SK-N-SH treated with all-trans-retinoic acid at 6 μM for 48 hours (cell line): ENCODE data around the gene ZDHHC19.

Experiments used
- ATAC-seq: fragments of 200-7000 bp; cut with Tn5 transposase; 3 replicates; pipeline ENCODE4 v1.9.1; 2020; ENCODE audit warnings: mild to moderate bottlenecking, moderate library complexity
- ARNTL ChIP-seq: fragments of 450-650 bp; formaldehyde crosslinking; IDR thresholded peaks from 2 replicates; pipeline ENCODE4 v1.5.0; 2020; ENCODE audit warnings: low read depth, mild to moderate bottlenecking, moderate library complexity, borderline replicate concordance
- BACH2 ChIP-seq: fragments of 250-450 bp; sonication (Bioruptor Pico); IDR thresholded peaks from 2 replicates; pipeline ENCODE4 v1.9.0; 2021; ENCODE audit warnings: mild to moderate bottlenecking, borderline replicate concordance
- CREB5 ChIP-seq: fragments of 250-450 bp; sonication (Bioruptor Pico); IDR thresholded peaks from 2 replicates; pipeline ENCODE4 v1.5.1; 2020; ENCODE audit warnings: low read depth, mild to moderate bottlenecking, moderate library complexity
- CSDC2 ChIP-seq: fragments of 250-450 bp; sonication (Bioruptor Pico); IDR thresholded peaks from 2 replicates; pipeline ENCODE4 v1.5.0; 2020; ENCODE audit warnings: mild to moderate bottlenecking, moderate library complexity
- CSRNP3 ChIP-seq: fragments of 250-450 bp; sonication (Bioruptor Pico); IDR thresholded peaks from 2 replicates; pipeline ENCODE4 v1.5.1; 2021; ENCODE audit warnings: mild to moderate bottlenecking, moderate library complexity
- GLIS3 ChIP-seq: fragments of 250-450 bp; sonication (Bioruptor Pico); IDR thresholded peaks from 2 replicates; pipeline ENCODE4 v1.5.0; 2020; ENCODE audit warnings: mild to moderate bottlenecking, moderate library complexity
- ISL1 ChIP-seq: fragments of 250-450 bp; sonication (Bioruptor Pico); IDR thresholded peaks from 2 replicates; pipeline ENCODE4 v2.1.2; 2022; ENCODE audit warnings: mild to moderate bottlenecking, moderate library complexity
- TCF4 ChIP-seq: fragments of 250-450 bp; sonication (Bioruptor Pico); IDR thresholded peaks from 2 replicates; pipeline ENCODE4 v1.8.0; 2021; ENCODE audit warnings: mild to moderate bottlenecking, moderate library complexity, borderline replicate concordance
- ZC3H10 ChIP-seq: fragments of 250-450 bp; sonication (Bioruptor Pico); IDR thresholded peaks from 2 replicates; pipeline ENCODE4 v1.5.1; 2021; ENCODE audit warnings: mild to moderate bottlenecking, moderate library complexity
- ZFP3 ChIP-seq: fragments of 250-450 bp; sonication (Bioruptor Pico); IDR thresholded peaks from 2 replicates; pipeline ENCODE4 v1.5.0; 2020; ENCODE audit warnings: mild to moderate bottlenecking, moderate library complexity
- ZFP30 ChIP-seq: fragments of 450-650 bp; formaldehyde crosslinking; IDR thresholded peaks from 2 replicates; pipeline ENCODE4 v1.5.0; 2022; ENCODE audit warnings: mild to moderate bottlenecking, moderate library complexity
- ZNF70 ChIP-seq: fragments of 450-650 bp; formaldehyde crosslinking; IDR thresholded peaks from 2 replicates; pipeline ENCODE4 v1.5.0; 2020; ENCODE audit warnings: mild to moderate bottlenecking, moderate library complexity
- ZNF8 ChIP-seq: fragments of 450-650 bp; formaldehyde crosslinking; IDR thresholded peaks from 2 replicates; pipeline ENCODE4 v1.5.0; 2020; ENCODE audit warnings: mild to moderate bottlenecking, moderate library complexity
- TF ChIP-seq, protein P1 (sequence below): fragments of 250-450 bp; sonication (Bioruptor Pico); IDR thresholded peaks from 2 replicates; pipeline ENCODE4 v1.5.0; 2020; ENCODE audit warnings: mild to moderate bottlenecking, moderate library complexity
- TF ChIP-seq, protein P2 (sequence below): fragments of 250-450 bp; sonication (Bioruptor Pico); IDR thresholded peaks from 2 replicates; pipeline ENCODE4 v1.8.0; 2021; ENCODE audit warnings: low read depth, mild to moderate bottlenecking, moderate library complexity, borderline replicate concordance

Gene ZDHHC19

DNA sequence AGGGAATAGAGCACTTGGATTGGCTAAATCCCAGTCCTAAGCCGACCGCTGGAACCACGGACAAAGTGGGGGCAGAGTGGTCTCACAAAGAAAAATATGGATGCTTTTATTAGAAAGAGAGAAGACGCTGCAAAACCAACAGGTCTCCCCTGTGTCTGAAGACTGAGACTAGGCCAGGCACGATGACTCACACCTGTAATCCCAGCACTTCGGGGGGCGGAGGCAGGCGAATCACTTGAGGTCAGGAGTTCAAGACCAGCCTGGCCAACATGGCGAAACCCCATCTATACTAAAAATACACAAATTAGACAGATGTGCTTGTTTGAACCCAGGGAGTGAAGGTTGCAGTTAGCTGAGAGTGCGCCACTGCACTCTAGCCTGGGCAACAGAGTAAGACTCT lies 61.8 kb downstream of the ZDHHC19 start:
- ATAC-seq = no peak
- no peak for TF ChIP-seq CSRNP3 (CRISPR knock-in tag)
- no peak for TF ChIP-seq ZNF8 (CRISPR knock-in tag)
- TF ChIP-seq TCF4 = no peak
- TF ChIP-seq ZC3H10 (CRISPR knock-in tag) = no peak
- no peak for TF ChIP-seq ARNTL
- TF ChIP-seq, protein P1, sequence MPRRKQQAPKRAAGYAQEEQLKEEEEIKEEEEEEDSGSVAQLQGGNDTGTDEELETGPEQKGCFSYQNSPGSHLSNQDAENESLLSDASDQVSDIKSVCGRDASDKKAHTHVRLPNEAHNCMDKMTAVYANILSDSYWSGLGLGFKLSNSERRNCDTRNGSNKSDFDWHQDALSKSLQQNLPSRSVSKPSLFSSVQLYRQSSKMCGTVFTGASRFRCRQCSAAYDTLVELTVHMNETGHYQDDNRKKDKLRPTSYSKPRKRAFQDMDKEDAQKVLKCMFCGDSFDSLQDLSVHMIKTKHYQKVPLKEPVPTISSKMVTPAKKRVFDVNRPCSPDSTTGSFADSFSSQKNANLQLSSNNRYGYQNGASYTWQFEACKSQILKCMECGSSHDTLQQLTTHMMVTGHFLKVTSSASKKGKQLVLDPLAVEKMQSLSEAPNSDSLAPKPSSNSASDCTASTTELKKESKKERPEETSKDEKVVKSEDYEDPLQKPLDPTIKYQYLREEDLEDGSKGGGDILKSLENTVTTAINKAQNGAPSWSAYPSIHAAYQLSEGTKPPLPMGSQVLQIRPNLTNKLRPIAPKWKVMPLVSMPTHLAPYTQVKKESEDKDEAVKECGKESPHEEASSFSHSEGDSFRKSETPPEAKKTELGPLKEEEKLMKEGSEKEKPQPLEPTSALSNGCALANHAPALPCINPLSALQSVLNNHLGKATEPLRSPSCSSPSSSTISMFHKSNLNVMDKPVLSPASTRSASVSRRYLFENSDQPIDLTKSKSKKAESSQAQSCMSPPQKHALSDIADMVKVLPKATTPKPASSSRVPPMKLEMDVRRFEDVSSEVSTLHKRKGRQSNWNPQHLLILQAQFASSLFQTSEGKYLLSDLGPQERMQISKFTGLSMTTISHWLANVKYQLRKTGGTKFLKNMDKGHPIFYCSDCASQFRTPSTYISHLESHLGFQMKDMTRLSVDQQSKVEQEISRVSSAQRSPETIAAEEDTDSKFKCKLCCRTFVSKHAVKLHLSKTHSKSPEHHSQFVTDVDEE (CRISPR knock-in tag) = no peak
- no peak for TF ChIP-seq CREB5 (CRISPR knock-in tag)
- TF ChIP-seq CSDC2 (CRISPR knock-in tag) = no peak
- TF ChIP-seq GLIS3 (CRISPR knock-in tag) = no peak
- TF ChIP-seq ZFP30 = no peak
- TF ChIP-seq, protein P2, sequence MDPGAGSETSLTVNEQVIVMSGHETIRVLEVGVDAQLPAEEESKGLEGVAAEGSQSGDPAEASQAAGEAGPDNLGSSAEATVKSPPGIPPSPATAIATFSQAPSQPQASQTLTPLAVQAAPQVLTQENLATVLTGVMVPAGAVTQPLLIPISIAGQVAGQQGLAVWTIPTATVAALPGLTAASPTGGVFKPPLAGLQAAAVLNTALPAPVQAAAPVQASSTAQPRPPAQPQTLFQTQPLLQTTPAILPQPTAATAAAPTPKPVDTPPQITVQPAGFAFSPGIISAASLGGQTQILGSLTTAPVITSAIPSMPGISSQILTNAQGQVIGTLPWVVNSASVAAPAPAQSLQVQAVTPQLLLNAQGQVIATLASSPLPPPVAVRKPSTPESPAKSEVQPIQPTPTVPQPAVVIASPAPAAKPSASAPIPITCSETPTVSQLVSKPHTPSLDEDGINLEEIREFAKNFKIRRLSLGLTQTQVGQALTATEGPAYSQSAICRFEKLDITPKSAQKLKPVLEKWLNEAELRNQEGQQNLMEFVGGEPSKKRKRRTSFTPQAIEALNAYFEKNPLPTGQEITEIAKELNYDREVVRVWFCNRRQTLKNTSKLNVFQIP = no peak
- no peak for TF ChIP-seq ZFP3 (CRISPR knock-in tag)
- TF ChIP-seq BACH2 = no peak
- TF ChIP-seq ISL1 (CRISPR knock-in tag) = no peak
- TF ChIP-seq ZNF70 (CRISPR knock-in tag) = no peak
